Smooth muscle cell of the pulmonary artery (primary cell): ENCODE data around the gene PALM2AKAP2. TPM values are rescaled to one million over a fixed set of nuclear protein-coding genes. Genes with fewer than 3 reads are reported as not detected.

ENCODE experiments used
- total RNA-seq: library from RNA; depleted of rRNA; stranded (reverse); fragments of >200 nt; gene quantifications from 2 replicates; pipeline ENCODE4 v1.2.3, GENCODE V29; 2014

Gene PALM2AKAP2
- total RNA-seq, result 25.2 and 42.6 TPM in 2 replicates

DNA sequence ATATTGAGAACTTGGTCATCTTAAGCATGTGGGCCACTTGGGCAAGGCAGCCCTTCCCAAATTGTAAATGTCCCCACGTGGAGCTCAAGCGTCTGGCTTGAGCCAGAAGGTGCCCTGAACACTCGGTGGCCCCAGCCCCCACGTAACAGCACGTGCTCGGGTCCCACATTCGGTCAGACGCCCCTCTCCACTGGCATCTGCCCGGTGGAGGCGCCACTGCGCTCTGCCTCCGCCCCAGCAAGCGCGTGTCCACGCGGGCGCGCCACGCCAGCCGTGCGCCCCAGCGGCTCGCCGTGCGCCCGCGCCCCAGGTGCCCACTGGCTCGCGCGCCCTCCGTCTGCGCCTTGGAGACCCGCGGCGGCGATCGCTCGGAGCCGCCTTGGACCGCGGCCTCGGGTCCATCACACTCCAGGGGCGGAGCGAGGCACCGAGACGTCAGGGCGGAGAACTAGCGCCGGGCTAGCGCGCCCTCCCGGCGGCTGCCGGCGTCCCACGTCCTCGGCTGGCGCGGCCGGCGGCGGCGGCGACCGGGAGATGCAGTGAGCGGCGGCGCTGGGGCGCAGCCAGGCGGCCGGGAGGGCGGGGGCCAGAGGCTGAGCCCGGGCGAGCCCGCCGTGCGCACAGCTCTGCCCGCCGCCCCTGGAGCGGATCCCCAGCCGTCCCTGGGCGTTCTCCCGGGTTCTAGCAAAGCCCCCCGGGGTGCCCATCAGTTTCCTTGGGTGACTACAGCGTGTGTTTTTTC lies at the start of gene PALM2AKAP2:
TSS of gene PALM2AKAP2 (plus strand) at position 488 of the 742 bp plus-strand sequence. CDS start 291 bp downstream, outside the sequence.

